Type B pancreatic cell (in vitro differentiated cells): ENCODE results near the gene C3orf70. TPM values are rescaled to one million over a fixed set of nuclear protein-coding genes. Genes with fewer than 3 reads are reported as not detected.

Experiments
- DNase-seq: peaks from one replicate; pipeline ENCODE4 v3.0.0; 2021; ENCODE audit warnings: mixed read lengths; ENCODE audit not compliant: unreplicated experiment; ENCODE audit errors: extremely low spot score
- H3K27ac Mint-ChIP-seq: 2 replicates; pipeline ENCODE4 v1.8.0; 2021; ENCODE audit warnings: mild to moderate bottlenecking, mixed read lengths
- H3K27me3 Mint-ChIP-seq: 2 replicates; pipeline ENCODE4 v1.8.0; 2021; ENCODE audit warnings: mixed read lengths
- H3K36me3 Mint-ChIP-seq: 2 replicates; pipeline ENCODE4 v1.8.0; 2021; ENCODE audit warnings: mixed read lengths
- H3K4me1 Mint-ChIP-seq: one replicate; pipeline ENCODE4 v1.8.0; 2021; ENCODE audit warnings: mixed read lengths; ENCODE audit not compliant: unreplicated experiment
- H3K4me3 Mint-ChIP-seq: 2 replicates; pipeline ENCODE4 v1.8.0; 2021; ENCODE audit warnings: mild to moderate bottlenecking, mixed read lengths
- H3K9me3 Mint-ChIP-seq: 2 replicates; pipeline ENCODE4 v1.8.0; 2021; ENCODE audit warnings: mixed read lengths
- CTCF ChIP-seq: fragments of 200-600 bp; sonication (generic); conservative IDR thresholded peaks from 2 replicates; pipeline ENCODE4 v1.5.0; 2021; ENCODE audit warnings: antibody characterized with exemption, mild to moderate bottlenecking
- total RNA-seq: library from RNA; stranded (reverse); gene quantifications from 2 replicates; pipeline ENCODE4 v1.2.1, GENCODE V29; 2021; ENCODE audit warnings: low replicate concordance

C3orf70 gene
- total RNA-seq, 1 donor from 2014 or later, result 4.1 TPM

DNA sequence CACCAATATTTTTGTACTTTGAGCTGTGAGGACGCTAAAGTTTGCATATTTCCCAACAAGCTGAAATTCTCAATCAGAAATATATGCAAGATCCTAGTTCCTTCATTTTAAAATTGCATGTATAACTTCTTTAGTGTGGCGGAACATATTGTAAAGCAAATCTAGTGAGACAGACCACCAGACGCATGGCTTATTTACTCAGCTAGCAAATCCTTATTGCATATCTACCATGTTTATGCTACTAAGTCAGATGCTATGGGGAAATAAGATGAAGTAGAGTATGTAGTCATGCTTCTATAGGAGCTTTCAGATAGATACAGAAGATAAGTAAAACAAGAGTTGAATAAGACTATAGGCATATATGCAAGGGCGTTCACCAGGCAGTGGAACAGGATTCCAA, 62.0 kb downstream of the C3orf70 start:
- no peak for DNase-seq
- Mint-ChIP-seq H3K27ac (no peak overlapping the region), H3K27me3 (peaks cover under 1% of the 10 kb centered on the region), H3K36me3 (no peaks in the 10 kb centered on the region), H3K4me3 (no peak overlapping the region), H3K4me1 (peaks cover 13% of the 10 kb centered on the region), H3K9me3 (peaks cover 6% of the 10 kb centered on the region)
- TF ChIP-seq CTCF, result no peak

GRCh38 chr3:185089751-185090150, 63.1 kb downstream of the C3orf70 start:
- H3K4me1 Mint-ChIP-seq, result peaks cover 7% of the 10 kb centered on the region
- no peak overlapping the region for H3K27ac Mint-ChIP-seq
- H3K9me3 Mint-ChIP-seq, result peaks cover under 1% of the 10 kb centered on the region
- no peak overlapping the region for H3K4me3 Mint-ChIP-seq
- no peak for TF ChIP-seq CTCF
- H3K27me3 Mint-ChIP-seq, result peaks cover 7% of the 10 kb centered on the region
- H3K36me3 Mint-ChIP-seq, result no peaks in the 10 kb centered on the region
- DNase-seq, result no peak

DNA sequence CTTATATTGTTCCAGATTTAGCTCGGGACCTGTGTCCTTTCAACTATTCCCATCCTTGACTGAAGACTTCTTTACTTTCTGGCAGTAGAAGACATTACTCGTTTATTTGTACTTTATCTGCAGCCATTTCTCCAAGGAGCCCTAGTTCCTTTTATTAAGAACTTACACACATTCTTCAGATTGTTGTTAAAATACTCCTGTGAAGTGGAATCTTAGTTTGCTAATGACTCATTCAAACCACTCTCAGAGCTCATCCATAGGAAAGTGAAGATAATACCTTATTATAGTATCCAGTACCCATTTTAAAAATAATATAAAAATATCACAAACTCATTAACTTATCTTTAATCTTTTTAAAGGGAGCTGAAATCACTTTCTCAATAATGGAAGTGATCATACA, 63.5 kb downstream of the C3orf70 start:
- Mint-ChIP-seq H3K4me1 (peaks cover 3% of the 10 kb centered on the region), H3K4me3 (no peak overlapping the region), H3K36me3 (no peaks in the 10 kb centered on the region), H3K27ac (no peak overlapping the region), H3K9me3 (no peaks in the 10 kb centered on the region), H3K27me3 (peaks cover 7% of the 10 kb centered on the region)
- no peak for TF ChIP-seq CTCF
- no peak for DNase-seq

DNA sequence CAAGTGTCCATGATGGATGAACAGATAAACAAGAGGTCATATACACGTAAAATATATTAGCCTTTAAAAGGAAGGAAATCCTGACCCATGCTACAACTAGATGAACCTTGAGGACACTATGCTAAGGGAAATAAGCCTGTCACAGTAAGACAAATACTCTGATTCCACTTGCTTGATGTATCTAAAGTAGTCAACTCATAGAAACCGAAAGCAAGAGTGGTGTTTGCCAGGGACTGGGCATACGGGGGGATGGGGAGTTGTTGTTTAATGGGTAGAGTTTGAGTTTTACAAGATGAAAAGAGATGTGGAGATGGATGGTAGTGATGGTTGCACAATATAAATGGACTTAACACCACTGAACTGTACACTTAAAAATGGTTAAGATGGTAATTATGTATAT, 65.4 kb downstream of the C3orf70 start:
- H3K4me1 Mint-ChIP-seq, result peaks cover 3% of the 10 kb centered on the region
- H3K36me3 Mint-ChIP-seq, result no peaks in the 10 kb centered on the region
- H3K4me3 Mint-ChIP-seq, result no peak overlapping the region
- TF ChIP-seq CTCF, result no peak
- H3K27me3 Mint-ChIP-seq, result peaks cover 7% of the 10 kb centered on the region
- DNase-seq, result no peak
- H3K9me3 Mint-ChIP-seq, result no peaks in the 10 kb centered on the region
- H3K27ac Mint-ChIP-seq, result no peak overlapping the region

GRCh38 chr3:185084901-185085300, 68.0 kb downstream of the C3orf70 start:
- H3K36me3 Mint-ChIP-seq, result no peaks in the 10 kb centered on the region
- H3K27ac Mint-ChIP-seq, result no peak overlapping the region
- no peak for DNase-seq
- H3K4me3 Mint-ChIP-seq, result no peak overlapping the region
- H3K27me3 Mint-ChIP-seq, result peaks cover 7% of the 10 kb centered on the region
- TF ChIP-seq CTCF, result no peak
- H3K4me1 Mint-ChIP-seq, result peaks cover 2% of the 10 kb centered on the region
- no peaks in the 10 kb centered on the region for H3K9me3 Mint-ChIP-seq

GRCh38 chr3:185084402-185084801, 68.5 kb downstream of the C3orf70 start:
- Mint-ChIP-seq H3K9me3 (no peaks in the 10 kb centered on the region), H3K27ac (no peak overlapping the region), H3K4me3 (no peak overlapping the region), H3K27me3 (peaks cover 7% of the 10 kb centered on the region), H3K4me1 (no peaks in the 10 kb centered on the region), H3K36me3 (no peaks in the 10 kb centered on the region)
- no peak for TF ChIP-seq CTCF
- no peak for DNase-seq
